Tibial artery (tissue), 4 donors: Measurements from ENCODE around the gene ANKRD66.

Experiments used
- DNase-seq, 2 donors: peaks; one replicate each; pipeline ENCODE4 v3.0.0-alpha.2; 2019
- H3K27ac ChIP-seq, 2 donors: fragments of 200-600 bp; sonication (generic) in 1 of 2; 1 replicate in 1 of 2; 2 replicates in 1 of 2; pipeline ENCODE4 v1.5.1; 2018 to 2019; ENCODE audit warnings: mild to moderate bottlenecking in 1 of 2
- H3K27me3 ChIP-seq, 2 donors: fragments of 200-600 bp; sonication (generic) in 1 of 2; one replicate each; pipeline versions ENCODE4 v1.5.1 to v1.6.0; 2016 to 2019
- H3K36me3 ChIP-seq, 3 donors: fragments of 200-600 bp; sonication (generic) in 2 of 3; one replicate each; pipeline ENCODE4 v1.5.1; 2016 to 2019; ENCODE audit warnings: mild to moderate bottlenecking in 2 of 3
- H3K4me1 ChIP-seq, 4 donors: fragments of 200-600 bp; sonication (generic) in 2 of 4; 1 replicate in 3 of 4; 2 replicates in 1 of 4; pipeline ENCODE4 v1.5.1; 2016 to 2019
- H3K4me3 ChIP-seq, 2 donors: fragments of 200-600 bp; sonication (generic) in 1 of 2; 1 replicate in 1 of 2; 2 replicates in 1 of 2; pipeline ENCODE4 v1.5.1; 2018 to 2019; ENCODE audit warnings: mild to moderate bottlenecking in 2 of 2
- H3K9me3 ChIP-seq, 3 donors: fragments of 200-600 bp; sonication (generic) in 1 of 3; one replicate each; pipeline ENCODE4 v1.5.1; 2016 to 2019
- CTCF ChIP-seq, 2 experiments: fragments of 200-600 bp in 1 of 2; fragments of 450-650 bp in 1 of 2; IDR thresholded peaks; one replicate each; pipeline ENCODE4 v1.5.1; 2017 to 2019; ENCODE audit warnings: antibody characterized with exemption in 2 of 2, mild to moderate bottlenecking in 1 of 2, moderate library complexity in 1 of 2
- intact Hi-C: fragments of 100-400 bp; cut with DNase I; formaldehyde crosslinking; loops from one replicate; pipeline ENCODE4 v1.15.0; 2023; ENCODE audit warnings: low total_unique reads

The ANKRD66 gene

GRCh38 chr6:46746696-46747095, at the start of gene ANKRD66:
ANKRD66 (plus strand) TSS chr6:46746933; CDS start chr6:46751949, 5,016 bp downstream.
- intact Hi-C loops: no loop called here
- Histone ChIP-seq H3K4me1 (no peaks in the 10 kb centered on the region), H3K27me3 (no peaks in the 10 kb centered on the region), H3K4me3 (no peak within 1 kb of the TSS), H3K36me3 (no peaks in the 10 kb centered on the region), H3K27ac (no peak within 1 kb of the TSS), H3K9me3 (no peaks in the 10 kb centered on the region)
- DNase-seq: no peak
- TF ChIP-seq CTCF (IDR thresholded peaks at IDR 0.05): no peak

GRCh38 chr6:46699970-46700369, 46.8 kb upstream of the ANKRD66 start:
- H3K27ac ChIP-seq: no peak overlapping the region
- H3K4me3 ChIP-seq: no peak overlapping the region
- no peaks in the 10 kb centered on the region for H3K36me3 ChIP-seq
- no peak for TF ChIP-seq CTCF (IDR thresholded peaks at IDR 0.05)
- intact Hi-C loops: no loop called here
- H3K9me3 ChIP-seq: no peaks in the 10 kb centered on the region
- no peak for DNase-seq
- H3K27me3 ChIP-seq: no peaks in the 10 kb centered on the region
- H3K4me1 ChIP-seq: no peaks in the 10 kb centered on the region

- no peaks in the 10 kb centered on the region for H3K27me3 ChIP-seq
- no peak for DNase-seq
Measured at GRCh38 chr6:46704562-46704961, 42.2 kb upstream of the ANKRD66 start.

GRCh38 chr6:46706464-46706863, 40.3 kb upstream of the ANKRD66 start:
- TF ChIP-seq CTCF (IDR thresholded peaks at IDR 0.05): no peak
- H3K4me3 ChIP-seq: no peak overlapping the region
- H3K27ac ChIP-seq: no peak overlapping the region
- no peaks in the 10 kb centered on the region for H3K9me3 ChIP-seq
- no peaks in the 10 kb centered on the region for H3K4me1 ChIP-seq
- H3K36me3 ChIP-seq: no peaks in the 10 kb centered on the region
- intact Hi-C loops: no loop called here
- no peaks in the 10 kb centered on the region for H3K27me3 ChIP-seq
- no peak for DNase-seq

More at GRCh38 chr6:46704562-46704961, 42.2 kb upstream of the ANKRD66 start:
- intact Hi-C loops: no loop called here
- no peaks in the 10 kb centered on the region for H3K9me3 ChIP-seq
- no peaks in the 10 kb centered on the region for H3K4me1 ChIP-seq
- H3K4me3 ChIP-seq: no peak overlapping the region
- peak in 1 of 2 experiments; percentile 10 for TF ChIP-seq CTCF (IDR thresholded peaks at IDR 0.05)
- H3K36me3 ChIP-seq: no peaks in the 10 kb centered on the region
- no peak overlapping the region for H3K27ac ChIP-seq

GRCh38 chr6:46711491-46711890, 35.2 kb upstream of the ANKRD66 start:
- Histone ChIP-seq H3K36me3 (no peaks in the 10 kb centered on the region), H3K4me1 (no peaks in the 10 kb centered on the region), H3K9me3 (no peaks in the 10 kb centered on the region), H3K4me3 (no peak overlapping the region), H3K27ac (no peak overlapping the region), H3K27me3 (no peaks in the 10 kb centered on the region)
- no peak for TF ChIP-seq CTCF (IDR thresholded peaks at IDR 0.05)
- no peak for DNase-seq
- intact Hi-C loops: no loop called here

- H3K36me3 ChIP-seq: no peaks in the 10 kb centered on the region
- DNase-seq: no peak
- H3K27me3 ChIP-seq: peaks cover 0 to 4% of the 10 kb centered on the region in 2 donors
- intact Hi-C loops: no loop called here
- no peak overlapping the region for H3K27ac ChIP-seq
- no peaks in the 10 kb centered on the region for H3K9me3 ChIP-seq
- no peak for TF ChIP-seq CTCF (IDR thresholded peaks at IDR 0.05)
- H3K4me3 ChIP-seq: no peak overlapping the region
- no peaks in the 10 kb centered on the region for H3K4me1 ChIP-seq
Measured at GRCh38 chr6:46715141-46715540, 31.6 kb upstream of the ANKRD66 start.
